NCI-H524 treated with DMSO at 0.1 percent for 48 hours (cell line): ENCODE measurements around the gene ALDH1A3.

ENCODE experiments used
- DNase-seq: peaks from one replicate; lab custom pipeline; 2025; lab: John Stamatoyannopoulos, UW

The ALDH1A3 gene

GRCh38 chr15:100859970-100860828, 19.4 kb upstream of the ALDH1A3 start:
- DNase-seq: no peak

DNA sequence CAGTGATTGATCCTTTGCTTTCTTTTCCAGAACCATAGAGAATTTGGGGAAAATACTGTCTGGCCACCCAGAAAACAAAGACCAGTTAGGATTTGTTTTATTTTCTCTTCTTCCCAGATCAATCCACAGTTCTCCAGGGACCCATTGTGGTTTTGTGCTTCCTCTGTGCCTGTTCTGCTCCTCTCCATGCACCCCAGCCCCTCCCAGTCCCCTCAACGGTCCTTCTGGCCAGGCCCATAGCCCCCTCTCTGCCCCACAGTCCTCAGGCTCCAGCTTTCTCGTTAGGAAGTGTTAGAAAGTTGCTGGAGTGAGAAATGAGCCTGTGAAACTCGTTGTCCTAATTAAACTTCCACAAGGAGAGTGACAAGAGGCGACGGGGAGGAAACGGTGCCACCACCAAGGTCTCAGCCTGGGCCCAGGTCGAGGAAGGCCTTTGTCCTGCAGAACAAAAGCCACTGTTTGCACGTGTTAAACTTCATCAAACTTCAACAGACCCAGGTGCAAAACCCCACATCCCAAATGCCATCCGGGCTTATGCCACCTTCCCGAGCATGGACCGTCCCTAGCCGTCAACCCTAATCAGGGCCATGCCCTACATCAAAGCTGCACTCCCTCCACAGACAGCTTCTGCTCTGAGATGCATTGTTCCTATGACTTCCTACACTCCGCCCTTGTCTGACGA, 18.7 kb upstream of the ALDH1A3 start:
- DNase-seq: no peak

GRCh38 chr15:100861511-100861991, 18.1 kb upstream of the ALDH1A3 start:
- no peak for DNase-seq

- no peak for DNase-seq
Measured at GRCh38 chr15:100862162-100862561, 17.5 kb upstream of the ALDH1A3 start.

DNA sequence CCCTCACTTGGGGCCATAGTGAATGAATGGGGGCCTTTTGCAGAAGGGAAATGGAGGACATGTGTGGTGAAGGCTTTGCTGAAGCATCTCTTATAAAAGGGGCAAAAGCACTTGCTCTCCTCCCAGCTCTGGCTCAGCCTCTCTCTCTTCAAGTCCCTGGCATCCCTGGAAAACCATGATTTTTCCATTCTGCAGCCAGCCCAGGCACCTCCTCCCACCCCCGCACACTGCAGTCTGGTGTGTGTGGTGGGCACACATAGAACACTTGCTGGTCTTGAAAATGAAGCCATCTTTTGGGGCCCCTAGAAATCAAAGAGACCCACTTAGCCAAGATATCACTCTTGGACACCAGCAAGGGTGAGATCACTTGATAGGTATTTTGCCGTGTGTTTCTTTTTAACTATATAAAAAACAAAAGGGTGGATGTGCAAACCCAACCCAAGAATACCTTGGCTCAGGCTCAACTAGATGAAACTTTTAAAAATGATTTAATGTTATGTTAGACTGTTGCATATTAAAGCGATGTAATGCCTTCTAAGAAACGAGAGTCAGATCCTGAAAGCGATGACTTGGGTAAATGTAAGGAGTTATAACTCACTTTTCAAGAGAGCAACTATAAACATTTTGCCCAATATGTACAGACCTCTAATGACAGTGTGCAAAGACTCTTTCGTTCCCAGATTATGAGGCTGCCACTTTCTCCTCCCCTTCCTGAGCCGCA, 16.4 kb upstream of the ALDH1A3 start:
- no peak for DNase-seq

DNA sequence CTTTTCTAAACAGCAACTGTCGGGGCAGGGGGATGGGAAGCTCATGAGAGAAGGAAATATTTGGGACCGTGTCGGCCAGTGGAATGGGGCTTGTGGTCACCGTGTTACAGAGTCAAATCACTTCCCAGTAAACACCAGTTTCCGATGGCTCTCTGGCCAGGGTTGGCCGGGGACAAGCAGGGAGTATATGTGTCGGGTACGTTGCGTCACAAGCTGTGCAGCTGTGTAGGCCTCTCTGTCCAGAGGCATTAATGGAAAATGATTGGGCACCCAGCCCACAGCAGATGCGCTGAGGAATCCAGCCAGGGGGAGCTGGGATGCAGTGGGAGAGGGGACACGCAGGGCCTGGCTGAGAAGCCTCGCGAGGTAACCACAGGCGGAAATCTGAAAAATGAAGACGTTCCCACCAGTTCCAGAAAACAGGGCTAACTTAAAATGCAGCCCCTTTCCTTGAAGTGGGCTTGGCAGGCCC, 15.8 kb upstream of the ALDH1A3 start:
- DNase-seq: no peak

GRCh38 chr15:100866386-100867330, 13.0 kb upstream of the ALDH1A3 start:
- no peak for DNase-seq

- DNase-seq: no peak
Measured at GRCh38 chr15:100867433-100867832, 12.2 kb upstream of the ALDH1A3 start.

- no peak for DNase-seq
Measured at GRCh38 chr15:100869151-100869999, 10.3 kb upstream of the ALDH1A3 start.

DNA sequence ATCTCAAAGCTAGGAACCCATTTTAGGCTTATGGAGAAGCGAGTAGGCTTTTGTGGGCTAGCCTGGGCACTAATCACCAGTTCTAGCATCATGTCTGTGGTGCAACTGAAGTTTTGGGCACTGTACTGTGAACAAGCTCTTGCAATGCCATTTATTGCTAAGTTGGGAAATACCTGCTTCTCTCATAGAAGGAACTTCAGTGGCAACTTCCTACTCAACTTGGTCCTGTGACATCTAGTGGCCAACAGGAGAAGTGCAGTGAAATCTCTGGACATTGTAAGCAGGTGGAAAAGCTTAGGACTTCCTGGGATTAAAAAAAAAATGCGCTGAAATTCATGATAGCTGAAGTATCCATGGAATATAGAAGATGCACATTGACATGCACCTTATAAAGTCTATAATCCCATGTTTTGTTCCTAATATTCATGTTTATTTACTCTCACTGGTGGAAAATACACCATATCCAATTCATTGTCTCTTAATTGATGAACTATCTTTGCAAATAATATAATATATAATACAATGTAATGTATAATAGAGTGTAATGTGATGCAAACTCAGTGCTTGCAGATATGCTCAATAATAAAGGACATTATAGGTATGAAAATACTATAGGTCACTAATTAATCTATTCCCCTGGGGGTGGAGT, 6.5 kb upstream of the ALDH1A3 start:
- peak; percentile 12 for DNase-seq

- DNase-seq: no peak
Measured at GRCh38 chr15:100875495-100875894, 4.1 kb upstream of the ALDH1A3 start.

DNA sequence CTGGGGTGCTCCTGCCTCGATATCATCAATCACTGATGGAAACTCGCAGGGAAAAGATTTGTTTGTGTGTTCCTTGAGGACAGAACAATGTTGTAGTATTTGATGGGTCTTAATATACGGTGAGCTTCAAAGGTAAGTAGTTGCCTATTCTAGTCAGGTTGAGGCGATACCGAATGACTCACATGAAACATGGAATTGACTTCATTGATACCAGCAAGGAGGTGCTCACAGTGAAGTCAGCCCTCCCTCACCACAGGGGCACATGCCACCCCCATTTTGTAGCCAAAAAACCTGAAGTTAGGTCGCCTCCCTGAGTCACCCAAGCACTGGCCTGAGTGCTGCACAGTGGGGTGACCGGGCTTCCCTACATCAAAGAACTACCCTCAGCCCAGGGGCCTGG, 3.7 kb upstream of the ALDH1A3 start:
- DNase-seq: no peak

DNA sequence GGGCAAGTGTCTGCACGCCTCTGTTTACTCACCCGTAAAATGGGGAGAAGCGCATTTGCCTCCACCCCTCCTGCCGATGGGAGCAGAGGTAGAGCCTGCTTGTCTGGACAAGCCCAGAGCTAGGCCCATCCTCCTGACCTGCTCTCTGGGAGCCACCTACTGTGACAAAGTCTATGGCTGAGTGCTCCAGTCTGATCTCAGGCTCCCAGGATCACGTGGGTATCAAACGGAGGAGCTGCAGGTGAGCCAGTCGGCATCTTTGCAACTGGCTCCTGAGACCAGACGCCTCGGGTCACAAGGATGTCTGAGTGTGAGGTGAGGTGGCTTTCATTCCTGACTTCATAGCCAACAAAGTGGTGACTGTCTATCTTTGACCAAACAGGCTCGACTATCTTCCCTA, 2.1 kb upstream of the ALDH1A3 start:
- no peak for DNase-seq

DNA sequence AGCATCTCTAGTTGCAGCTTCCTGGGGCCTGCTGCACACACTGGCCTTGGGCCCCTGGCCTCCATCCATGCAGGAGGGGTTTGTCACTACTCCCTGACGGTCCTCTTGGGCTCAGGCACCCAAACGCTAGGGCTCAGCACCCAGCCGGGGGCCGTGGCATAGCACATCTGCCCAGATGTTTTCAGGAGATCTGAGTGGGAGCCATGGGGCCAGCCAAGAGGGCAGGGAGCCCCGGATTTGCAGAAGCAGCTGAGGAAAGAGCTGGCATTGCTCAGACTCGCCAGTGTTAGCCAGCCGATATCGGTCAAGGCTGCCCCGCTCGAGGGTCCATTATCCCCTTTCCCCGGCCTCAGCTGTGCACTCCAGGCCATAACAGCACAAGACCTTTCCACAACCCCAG, 1.5 kb upstream of the ALDH1A3 start:
- no peak for DNase-seq

- DNase-seq: no peak
Measured at GRCh38 chr15:100878648-100879047, 983 bp upstream of the ALDH1A3 start.

DNA sequence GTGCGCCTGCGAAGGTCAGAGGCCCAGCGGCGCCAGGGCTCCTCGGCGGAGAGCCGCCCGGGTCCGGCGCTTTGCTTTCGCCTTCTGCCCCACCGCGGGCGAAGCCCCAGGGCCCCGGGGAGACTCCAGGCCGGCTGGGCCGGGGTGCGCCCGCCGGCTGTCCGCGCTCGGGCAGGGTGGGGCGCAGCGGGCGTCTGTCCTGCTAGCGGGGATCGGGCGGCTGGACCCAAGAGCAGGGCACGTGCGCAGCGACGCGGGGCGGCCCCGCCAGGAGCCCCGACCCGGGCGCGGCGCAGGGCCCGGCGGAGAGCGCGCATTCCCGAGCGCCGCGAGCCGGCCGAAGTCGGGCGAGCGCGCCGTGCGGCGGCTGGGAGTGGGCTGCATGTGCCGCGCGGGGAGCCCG, 569 bp upstream of the ALDH1A3 start:
- no peak for DNase-seq

- DNase-seq: no peak
Measured at GRCh38 chr15:100880139-100880896, 687 bp downstream of the ALDH1A3 start.

- no peak for DNase-seq
Measured at GRCh38 chr15:100880897-100881242, 1.2 kb downstream of the ALDH1A3 start.
